ENCODE measurements around the gene DNAJC15.

DNAJC15 gene

DNA sequence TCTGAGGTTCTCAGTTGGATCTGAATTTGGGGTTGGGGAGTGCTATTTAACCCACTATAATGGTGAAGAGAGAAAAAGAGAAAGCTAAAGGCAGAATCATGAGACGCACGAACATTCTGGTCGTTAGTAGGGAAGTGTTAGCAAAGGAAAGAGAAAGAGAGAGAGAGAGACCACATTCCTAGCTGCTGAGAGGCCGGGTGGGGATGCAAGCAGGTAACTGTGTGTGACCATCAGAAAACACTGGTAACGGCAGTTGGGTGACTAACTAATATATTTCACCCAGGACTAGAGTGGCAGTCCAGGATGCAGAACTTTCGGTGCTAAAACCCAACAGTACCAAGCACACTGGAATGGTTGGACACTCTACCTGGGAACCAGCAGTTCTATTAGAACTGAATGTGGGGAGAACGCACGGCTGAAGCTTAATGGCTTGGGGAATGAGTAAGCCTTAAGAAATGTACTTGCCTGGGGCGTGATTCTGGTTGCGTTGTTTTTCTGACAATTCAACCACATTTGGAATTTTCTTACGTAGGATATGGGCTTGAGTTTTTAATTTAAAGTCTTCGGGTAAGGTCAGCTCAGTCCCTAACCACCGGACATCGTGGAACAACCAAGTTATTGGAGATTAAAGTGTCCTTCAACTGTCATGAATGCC lies 130.2 kb downstream of the DNAJC15 start:
- FAIRE-seq: no peak
- peak; percentile 46 for DNase-seq (ENCODE audit: low spot score)

DNA sequence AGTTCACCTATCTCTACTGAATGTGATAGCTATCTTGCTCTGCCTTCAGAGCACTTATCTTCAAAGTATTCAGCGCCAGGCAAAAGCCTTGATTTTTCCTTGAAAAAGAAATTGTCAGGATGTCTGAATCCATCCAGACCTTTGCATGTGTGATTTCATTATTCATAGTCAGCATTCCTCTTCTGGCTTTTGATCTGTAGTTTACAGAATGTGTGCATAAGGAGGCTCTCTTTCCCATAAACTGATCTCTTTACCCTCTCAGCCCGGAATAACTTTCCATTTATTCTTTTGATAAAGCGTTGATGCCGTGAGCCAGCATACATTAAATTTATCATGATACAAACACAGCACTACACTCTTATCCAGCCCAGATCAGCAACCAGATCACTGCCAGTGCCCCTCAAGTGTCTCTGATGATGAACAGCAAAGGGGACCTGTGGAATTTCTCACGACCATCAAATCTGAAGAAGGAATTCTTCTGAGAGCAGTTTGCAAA lies 130.8 kb downstream of the DNAJC15 start:
- FAIRE-seq: no peak

DNA sequence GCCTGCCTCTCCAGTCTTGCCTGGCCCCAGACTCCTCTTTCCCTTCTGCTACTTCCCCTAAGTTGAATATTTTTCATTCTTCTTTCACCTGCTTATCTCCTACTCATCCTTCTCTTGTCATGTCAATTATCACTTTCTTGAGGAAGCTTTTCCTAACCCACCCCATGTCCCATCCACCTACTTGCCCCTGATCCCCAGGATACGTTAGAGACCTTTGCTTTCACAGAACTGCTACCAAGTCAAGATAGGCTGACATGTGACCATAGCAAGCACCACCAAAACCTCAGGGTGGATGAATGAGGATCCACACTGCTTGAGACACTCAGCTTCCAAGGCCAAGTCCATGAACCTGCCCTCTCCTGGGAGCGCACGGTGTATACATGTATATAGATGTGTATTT lies 131.5 kb downstream of the DNAJC15 start:
- DNase-seq (ENCODE audit: low spot score) (no peak), FAIRE-seq (no peak)

More for the DNA sequence above, 130.8 kb downstream of the DNAJC15 start:
- no peak for DNase-seq (ENCODE audit: low spot score)

DNA sequence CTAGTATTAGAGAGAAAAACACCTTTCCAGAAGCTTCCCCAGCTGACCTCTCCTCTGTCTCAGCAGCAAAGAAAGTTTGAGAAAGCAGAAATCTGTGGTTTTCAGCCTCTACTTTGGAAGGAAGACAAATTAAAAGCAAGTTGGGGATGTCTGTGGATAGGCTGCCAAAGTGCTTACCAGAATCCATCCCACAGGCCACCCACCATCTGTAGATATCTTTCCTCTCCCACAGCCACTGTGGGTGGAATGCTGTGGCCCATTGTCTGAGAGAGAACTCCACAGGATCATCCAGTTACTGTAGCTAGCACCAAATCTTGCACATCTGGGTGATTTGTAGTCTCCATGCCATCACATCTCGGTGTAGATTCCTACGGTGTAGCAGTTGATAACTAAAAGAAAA lies 133.5 kb downstream of the DNAJC15 start:
- DNase-seq (ENCODE audit: low spot score) (no peak), FAIRE-seq (no peak)

DNA sequence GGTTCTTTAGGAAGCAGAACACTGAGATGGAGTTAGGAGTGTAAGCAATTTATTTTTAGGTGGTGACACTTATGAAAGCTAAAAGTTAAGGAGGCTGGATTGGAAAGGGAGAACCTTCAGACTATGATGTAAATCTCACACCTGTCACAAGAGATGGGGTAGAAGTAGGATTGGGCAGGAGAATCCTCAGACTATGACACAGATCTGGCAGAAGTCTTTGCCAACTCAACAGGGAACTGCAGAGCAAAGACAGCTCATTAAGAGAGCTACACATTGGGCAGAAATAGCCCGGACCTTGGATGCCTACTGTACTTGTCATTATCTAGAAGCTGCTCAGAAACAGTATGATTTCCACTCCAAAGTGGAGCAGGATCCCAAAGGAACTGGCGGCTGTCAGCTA lies 134.4 kb downstream of the DNAJC15 start:
- no peak for DNase-seq (ENCODE audit: low spot score)
- FAIRE-seq: no peak

DNA sequence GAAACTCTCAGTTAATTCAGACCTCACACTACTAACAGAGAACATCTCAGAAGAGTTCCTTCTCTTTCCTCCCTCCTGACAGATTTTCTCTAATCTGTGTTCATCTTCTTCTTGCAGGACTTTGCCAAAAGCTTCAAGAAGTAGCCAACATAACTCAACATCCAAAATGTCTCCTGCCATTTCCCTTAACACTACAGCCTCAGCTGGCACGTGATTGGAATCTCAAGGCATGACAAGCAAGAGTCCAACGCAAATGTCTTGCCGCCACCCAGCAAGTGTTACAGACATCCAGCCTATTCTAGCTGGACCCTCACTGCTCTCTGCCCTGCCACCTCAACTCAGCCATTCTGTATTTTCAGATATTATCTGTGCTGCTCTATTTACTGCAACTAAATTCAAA lies 135.1 kb downstream of the DNAJC15 start:
- FAIRE-seq (no peak), DNase-seq (ENCODE audit: low spot score) (no peak)

DNA sequence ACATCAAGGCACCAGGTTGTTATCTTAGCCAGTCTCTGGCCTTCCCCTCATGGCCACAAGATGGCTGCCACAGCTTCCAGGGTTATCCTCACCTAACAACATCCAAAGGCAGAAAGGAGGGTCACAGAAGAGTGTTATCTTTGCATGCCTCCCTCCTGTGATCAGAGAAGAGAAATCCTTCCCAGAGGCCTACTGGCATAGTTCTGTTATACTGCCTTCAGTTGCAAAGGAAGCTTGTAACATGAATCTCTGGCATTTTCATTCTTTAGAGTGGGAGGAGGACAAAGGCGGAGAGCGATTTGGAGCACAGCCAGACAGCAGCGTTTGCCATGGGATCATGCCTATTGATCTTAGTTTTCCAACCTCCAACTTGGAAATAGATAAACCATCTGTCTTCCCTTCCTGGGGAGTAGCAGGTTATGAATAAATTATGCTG lies 135.7 kb downstream of the DNAJC15 start:
- FAIRE-seq (no peak), DNase-seq (ENCODE audit: low spot score) (peak; percentile 6)

All from urothelium cell line (cell line).